ENCODE results near the gene PRIMA1.

The PRIMA1 gene

DNA sequence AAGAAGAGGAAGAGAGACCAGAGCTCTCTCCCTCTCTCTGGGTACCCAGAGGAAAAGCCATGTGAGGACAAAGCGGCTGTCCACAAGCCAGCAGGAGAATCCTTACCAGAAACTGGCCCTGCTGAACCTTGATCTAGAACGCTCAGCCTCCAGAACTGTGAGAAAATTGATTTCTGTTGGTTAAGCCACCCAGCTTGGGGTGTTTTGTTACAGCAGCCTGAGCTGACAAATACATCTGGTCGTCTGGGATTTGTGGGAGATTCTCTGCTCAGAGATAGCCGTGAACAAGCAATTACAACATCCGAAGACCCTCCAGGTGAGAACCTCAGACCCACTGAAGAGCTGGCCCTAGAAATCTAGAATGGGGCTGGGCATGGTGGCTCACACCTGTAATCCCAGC, 6.5 kb upstream of the PRIMA1 start:
- no peak for DNase-seq

DNA sequence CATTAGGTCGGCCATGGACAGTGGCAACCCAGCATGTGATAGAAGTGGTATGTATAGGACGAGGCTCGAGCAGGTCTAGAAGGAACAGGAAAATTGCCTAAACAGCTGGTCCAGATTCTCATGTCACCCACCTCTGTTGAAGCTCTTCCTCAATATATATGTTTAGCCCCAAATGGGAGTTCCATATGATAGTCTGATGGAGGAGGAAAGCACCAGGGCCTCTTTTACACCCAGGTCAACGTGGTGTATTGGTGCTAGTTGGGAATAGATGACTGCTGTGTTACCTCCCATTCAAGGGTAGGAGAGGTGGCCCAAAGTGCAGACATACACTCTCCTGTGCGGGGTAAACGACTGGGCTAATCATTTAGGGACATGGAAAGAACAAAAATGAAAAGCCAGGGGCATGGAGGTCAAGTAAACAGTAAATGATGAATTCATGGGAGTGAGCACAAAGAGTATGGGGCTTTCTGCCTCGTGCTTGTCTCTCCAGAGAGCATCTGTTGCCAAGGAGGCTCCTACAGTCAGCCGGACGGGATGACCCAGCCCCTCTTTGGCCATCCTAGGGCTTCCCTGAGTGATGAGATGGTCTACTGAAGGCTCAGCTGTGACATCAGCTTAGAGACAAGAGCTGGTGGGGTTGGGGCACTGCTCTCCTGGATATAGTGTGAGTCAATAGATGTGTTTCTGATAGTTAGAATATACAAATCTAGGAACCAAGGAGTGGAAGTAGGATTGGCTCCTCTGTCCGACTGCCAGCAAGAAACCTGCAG, 5.5 kb upstream of the PRIMA1 start:
- no peak for DNase-seq

DNA sequence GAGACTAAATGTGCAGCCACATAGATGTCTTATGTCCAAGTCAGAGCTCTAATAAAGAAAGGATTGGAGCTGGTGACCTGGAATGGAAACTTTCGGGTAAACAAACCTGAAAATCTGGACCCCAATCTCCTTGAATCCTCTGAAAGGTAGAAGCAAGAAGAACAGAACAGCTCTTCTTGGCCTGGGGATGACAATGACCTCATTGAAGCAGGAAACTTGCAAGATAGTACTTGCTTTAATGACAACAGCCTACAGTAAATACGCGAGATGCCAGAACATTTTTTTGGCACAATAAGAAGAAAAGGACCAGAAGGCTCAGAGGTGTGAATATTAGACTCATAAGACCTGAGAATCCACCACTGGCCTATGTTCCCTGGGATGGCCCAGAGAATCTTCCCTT, 4.1 kb upstream of the PRIMA1 start:
- no peak for DNase-seq

DNA sequence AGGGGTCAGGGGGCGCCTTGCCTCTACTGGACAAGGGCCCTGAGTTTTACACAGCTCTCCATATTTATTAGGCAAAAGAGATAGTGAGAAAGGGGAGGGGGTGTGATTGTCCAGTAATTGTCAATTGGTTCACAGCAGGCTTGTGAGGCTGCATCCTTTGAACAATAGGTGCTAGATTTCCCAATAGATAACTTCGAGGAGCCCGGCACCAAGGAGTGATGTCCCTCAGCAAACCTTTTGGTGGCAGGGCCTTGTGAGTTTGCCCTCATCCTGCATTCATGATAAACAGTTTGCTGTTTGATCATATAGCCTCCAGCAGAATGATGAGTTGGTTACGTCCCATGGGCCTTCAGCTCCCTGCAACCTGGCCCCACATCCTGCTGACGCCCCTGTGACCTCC, 2.7 kb upstream of the PRIMA1 start:
- DNase-seq: no peak

DNA sequence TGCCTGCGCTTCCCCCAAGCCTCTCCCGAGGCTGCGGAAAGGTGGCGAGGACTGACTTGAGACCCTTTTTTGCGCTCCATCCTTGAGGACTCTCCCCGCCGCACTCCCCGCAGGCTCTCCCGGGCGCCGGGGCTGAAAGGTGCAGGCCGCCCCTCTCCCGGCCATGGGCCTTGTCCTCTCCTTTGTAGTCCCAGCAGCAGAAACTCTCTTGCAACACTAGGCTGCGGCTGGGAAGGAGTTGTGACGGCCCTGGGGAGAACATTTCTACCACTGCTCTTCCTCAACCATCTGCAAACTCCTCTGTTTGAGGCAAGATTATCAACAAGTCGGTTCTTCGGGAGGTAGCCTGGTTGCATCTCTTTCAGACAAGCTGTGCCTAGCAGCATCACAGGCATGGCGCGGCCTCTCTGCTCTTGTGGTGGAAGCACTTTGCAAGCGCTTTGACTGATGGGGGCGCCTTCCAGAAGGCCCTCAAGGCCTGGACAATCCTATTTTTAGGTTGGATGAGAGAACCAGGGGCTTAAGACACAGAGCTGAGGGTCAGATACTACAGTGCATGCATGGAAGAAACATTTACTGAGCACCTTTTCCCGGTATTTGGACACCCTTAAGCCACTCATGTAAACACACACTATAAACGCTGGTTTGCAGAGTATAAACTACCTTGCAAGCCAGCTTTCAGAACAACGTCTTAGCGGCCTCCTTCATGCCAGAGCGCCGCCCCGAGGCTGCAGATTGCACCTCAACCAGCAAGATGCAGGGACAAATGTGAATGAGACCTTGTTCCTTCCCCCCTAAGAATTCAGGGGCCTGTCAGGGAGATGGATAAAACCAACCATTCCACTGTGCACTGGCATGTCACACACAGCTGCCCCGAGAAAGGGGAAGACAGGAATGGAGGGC, 1.2 kb upstream of the PRIMA1 start:
- DNase-seq: no peak

DNA sequence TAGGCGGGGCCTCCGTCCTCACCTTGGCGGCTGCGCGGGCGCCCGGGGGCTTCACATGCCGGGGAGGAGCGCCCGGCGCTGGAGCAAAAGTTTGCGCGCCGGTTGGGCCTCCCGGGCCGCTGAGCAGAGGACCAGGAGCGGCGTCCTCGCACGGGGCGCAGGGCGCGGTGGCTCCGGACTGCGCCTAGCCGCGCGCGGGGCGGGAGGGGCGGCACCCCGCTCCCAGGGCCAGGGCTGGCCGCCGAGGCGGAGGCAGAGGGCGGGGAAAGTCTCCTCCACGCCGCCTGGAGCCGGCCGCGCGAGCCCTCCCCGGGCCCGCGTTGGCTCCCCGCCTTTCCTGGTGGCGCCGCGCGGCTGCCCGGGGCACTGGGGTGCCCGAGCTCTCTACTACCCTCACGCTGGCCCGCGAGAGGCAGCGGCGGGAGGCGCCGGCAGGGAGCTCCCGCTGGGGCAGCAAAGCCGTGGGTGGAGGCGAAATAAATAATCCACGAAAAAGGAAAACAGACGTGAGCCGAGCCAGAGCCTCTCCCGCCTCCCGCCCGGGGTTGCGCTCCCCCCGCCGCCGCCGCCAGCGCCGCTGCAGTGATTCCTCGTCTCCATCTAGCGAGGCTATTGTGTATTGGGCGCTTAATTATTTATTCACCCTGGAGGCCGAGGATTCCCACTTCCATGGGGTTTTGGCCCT, 400 bp upstream of the PRIMA1 start:
- no peak for DNase-seq

DNA sequence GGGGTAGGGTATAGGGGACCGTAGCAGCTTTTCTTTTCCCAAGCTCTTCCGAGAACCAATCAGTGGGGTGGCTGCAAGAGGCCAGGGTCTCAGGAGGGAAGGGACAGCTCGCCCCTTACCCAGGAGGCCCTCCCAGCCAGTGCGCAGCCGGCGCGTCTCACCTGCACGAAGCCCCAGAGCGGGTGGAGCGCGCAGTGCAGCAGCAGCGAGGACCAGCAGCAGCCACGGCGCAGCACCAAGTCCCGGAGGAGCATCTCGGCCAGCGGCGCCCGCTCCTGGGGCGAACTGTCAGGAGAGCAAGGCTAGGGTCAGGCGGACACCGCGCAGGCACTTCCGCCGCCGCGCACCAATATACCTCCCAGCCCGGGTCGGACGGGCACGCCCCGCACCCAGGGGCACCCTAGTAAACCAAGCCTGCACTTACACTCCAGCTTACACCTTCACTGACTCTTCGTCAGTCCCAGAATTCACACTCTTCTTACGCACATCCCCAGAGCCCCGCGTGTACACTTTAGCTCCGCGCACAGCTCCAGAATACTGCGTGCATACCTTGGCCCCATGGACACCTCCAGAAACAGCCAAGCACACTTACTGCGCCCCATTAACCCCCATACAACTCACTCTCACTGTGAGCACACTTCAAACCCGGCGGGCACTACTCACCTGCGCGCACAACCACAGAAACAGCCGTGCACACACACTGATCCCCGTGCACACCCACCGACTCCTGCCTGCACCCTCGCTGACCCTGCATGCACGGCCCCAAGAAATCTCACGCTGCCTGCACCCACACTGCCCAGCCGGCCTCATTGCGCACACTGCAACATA, 606 bp downstream of the PRIMA1 start:
- DNase-seq: no peak

DNA sequence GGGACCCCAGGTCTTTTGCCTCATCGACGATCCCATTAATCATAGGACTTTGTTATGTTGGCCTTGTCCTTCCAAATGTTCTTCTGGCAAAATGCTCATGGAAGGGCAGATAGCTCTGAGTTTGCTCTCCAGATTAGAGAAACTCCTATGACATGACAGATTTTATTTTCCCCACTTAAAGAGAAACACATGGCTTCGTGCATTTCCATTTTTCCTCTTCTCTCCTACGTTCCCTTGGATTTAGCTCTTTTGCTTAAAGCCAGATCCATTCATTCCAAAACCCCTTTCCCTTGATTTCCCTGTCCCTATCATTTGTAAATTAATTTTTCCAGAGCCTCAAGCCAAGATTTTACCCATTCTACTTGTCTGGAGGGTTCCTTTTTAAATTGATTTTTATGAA, 2.9 kb downstream of the PRIMA1 start:
- no peak for DNase-seq

DNA sequence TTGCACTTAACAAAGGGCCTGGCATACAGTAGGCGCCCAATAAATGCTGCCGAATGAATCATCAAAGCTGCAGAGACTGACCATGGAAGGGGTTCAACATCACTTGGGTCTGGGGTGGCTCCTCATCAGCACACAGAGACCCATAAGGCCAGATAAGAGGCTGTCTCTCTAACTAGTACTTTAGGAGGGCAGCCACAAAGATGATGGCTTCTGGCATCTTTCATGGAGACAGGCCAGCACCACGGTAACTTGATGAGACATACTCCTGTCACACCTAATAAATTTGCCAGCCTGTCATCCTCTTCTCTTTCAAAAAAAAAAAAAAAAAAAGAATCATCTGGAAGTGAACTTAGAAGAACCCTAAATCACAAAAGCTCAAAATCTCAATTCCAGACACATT, 3.4 kb downstream of the PRIMA1 start:
- no peak for DNase-seq

DNA sequence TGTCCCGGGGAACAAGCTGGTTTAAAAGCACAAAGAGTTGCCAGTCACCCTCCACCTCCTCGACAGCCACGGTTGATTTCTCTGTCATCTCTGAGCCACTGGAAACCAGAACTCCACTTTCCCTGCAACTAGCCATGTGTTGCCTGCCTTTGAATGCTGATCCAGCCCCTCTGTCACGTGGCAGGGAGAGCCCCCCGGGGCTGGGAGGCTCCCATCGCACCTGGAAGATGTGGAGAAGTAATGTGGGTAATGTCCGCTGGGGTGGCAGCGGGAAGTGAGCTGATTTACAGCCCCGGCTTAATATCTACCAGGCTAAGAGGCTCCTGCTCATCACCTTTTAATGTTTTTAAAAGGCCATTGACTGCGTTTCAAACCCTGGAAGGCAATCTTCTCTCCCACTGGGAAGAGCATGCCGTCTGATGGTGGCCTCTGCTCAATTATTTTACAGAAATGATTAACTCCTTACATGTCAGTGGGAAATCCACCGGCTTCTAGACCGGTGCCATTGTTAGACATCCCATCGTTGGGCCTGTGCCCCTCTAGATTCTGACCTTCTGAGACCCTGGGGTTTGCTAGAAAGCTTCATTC, 7.4 kb downstream of the PRIMA1 start:
- no peak for DNase-seq

DNA sequence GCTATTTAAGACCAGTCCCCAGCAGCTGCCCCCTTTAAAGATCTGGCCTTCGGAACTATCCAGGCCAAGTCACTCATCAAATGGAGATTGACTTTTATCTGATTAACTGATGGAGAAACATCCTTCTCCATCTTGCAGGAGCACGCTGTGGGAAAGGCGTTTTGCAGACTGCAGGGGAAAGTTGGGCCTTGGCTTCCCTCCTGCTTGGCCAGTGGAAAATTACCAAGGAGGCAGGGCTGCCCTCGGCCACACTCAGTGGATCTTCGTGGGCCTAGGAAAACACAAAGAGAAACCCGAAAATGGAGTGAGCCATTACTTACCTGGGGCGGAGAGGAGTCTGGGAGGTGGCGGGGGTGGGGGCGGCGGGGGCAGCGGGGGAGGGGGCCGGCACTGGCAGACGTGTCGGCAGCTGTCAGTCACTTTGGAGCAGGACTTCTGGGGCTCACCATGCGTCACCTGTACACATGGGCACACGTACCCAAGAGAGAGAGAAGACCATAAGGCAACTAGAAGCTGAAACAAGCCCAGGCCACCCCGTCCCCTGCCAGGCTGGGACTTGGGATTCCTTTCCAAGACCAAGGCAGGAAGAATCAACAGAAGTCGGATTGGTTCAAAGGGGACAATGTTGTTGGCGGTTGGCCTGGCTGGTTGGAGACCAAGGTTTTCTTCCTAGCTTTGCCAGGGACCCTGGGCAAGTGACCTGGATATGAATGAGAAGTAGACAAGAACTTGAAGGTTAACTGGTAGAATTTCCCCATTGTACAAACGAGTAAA, 9.2 kb downstream of the PRIMA1 start:
- DNase-seq: no peak

DNA sequence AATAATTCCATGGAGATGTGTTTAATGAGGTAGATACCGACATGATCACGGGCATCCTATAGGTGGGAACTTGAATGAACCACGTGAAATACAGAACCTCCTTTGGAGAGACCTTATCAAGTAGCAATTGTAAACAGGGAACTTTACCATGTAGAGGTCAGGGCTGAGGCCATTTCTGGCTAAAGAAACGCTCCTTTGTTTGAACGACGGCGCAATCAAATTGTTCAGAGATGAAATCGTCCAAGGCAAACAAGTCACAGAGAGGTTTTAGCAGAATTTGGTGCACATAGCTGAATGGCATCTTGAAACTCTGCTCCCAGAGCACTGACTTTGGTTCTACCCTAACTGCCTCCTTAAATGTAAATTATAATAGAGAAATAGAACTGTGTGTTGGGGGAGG, 9.8 kb downstream of the PRIMA1 start:
- DNase-seq: no peak

DNA sequence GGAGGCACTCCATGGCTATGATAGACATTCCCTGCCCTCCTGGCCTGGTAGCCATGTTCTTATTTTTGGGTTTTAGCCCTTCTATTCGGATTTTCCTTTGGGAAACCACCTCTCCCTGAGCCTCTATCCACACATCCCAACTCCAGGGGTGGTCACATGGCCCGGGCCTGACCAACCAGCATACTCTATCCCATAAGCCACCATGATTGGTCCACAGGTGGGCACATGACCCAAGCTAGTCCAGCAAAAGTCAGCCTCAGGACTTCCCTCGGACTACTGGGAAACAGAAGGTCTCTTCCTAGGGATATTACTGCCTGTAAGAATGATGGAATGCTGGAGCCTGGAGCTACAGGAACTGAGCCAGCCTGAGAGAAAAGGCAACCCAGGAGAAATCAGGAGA, 12.5 kb downstream of the PRIMA1 start:
- no peak for DNase-seq

DNA sequence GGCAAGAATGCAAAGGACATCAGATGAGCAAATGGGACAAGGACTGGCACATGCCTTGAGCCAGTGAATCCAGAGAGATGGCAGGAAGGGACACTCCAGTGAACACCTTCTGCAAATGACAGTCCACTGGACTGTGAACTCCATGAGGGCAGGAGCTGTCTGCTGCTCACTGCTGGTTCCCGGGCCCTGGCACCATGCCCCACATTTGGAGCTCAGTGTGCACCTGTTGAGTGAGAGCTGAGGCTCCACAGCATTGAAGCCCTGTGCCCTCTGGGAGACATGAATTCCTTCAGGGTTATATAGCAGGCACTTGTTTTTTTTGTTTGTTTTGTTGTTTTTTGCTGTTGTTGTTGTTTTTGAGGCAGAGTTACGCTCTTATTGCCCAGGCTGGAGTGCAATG, 13.1 kb downstream of the PRIMA1 start:
- no peak for DNase-seq

DNA sequence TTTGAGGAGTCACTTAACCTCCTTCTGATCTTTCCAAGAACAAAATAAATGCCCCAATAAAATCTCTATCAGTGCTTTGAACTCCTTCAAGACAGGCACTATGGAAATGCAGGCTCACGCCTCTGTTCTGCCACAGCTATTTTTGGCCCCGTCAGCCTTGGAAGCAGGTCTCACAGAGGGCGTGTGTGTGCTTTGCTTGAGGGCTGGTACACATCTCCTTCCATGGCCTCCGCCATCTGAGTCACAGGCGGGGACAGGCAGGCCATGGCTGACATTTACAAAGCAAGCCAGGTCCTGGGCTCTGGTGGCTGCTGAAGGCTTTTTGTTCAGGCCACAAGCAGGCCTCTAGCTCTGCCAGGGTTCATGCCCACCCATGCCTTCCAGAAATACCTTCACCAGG, 16.0 kb downstream of the PRIMA1 start:
- DNase-seq: no peak

DNA sequence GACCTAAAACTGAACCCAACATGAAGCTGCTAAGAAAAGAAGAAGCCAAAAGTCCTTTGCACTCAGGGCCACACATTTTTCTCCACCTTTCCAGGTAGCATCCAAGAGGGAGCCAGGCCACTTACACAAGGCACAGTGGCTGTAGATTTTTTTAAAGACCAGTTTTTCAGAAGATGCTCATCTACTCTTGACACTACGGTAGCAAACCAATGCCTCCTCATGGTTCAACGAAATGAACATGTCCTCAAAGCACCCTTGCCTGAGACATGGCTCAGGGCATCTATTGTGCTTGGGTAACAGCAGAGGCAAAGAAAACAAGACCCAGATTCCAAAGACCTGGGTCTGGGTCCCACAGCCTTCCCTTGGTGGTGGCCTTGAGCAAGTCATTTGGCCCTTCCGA, 22.3 kb downstream of the PRIMA1 start:
- DNase-seq: no peak

DNA sequence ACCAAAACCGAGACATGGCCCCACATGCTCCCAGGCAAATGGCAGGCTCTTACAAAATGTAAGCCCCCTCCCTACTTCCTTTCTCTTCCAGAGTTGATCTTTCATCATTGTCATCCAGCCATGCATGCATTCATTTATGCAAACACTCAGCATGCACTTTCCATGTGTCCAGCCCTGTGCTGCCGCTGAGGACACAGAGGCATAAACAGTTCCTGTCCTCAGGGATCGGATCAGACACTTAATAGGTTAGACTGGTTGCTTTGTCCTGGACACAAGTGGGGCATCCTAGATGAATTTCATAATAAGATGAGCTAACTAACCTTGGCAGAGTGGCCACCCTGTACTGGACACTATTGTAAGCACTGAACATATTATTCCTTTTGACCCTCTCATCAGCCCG, 23.1 kb downstream of the PRIMA1 start:
- no peak for DNase-seq

DNA sequence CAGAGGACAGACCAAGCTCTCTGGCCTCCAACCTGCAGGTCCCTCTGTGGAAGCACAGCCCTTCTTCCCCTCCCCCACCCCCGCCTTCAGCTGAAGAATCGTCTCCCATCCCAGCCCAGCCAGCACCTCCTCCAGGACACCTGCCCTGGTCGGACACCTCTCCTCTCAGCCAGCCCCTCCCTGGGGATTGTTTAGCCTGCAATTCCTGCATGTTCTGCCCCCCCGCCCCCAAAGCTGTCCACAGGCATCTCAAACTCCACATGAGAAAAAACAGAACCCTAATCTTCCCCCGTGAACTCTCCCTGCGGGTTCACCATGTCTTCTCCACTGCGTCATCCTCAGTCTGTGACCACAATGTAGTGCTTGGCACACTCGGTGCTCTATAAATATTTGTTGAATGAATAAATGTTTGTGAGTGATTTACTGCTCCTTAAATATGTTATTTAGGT, 24.1 kb downstream of the PRIMA1 start:
- DNase-seq: no peak

DNA sequence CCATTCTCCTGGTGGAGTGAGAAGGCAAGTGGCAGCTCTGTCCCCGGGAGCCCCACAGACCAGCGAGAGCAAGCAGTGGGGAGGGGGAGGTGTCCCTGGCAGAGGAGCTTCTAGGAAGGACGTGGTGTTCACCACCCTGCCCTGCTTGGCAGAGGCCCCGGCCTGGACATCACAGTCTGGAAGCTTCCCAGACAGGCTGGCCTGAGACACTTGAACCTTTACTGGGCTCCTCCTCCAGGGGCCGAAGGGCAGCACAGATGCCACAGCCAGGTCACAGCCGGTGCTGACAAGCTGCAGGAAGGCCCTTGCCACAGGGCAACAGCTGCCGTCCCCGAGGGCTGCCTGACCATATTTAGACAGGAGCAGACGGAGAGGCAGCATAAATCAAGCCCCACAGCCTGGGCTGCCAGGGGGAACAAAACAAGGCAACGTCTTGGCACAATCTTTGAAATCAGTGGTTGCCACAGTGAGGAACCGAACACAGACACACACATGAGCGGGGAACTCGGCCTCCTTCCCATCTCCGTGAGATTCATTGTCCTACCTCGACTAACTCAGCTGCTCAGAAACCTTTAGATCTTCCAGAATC, 28.5 kb downstream of the PRIMA1 start:
- DNase-seq: no peak

DNA sequence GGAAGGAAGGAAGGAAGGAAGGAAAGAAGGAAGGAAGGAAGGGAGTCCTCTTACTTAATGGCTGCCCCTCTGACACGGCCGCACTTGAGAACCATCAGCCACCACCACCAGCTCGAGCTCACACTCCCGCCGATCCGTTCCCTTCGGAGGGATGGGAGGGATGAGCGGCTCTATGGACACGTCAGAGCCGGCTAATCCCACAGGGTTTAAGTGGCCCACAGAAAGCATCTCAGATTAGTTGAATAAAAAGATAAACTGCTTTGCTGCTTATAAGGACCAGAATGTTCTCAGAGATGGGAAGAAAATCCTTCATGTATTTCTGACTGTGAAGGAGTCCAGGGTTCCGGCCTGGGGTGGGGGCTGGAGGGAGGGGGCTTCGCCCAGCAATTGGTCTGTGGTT, 31.1 kb downstream of the PRIMA1 start:
- DNase-seq: no peak

DNA sequence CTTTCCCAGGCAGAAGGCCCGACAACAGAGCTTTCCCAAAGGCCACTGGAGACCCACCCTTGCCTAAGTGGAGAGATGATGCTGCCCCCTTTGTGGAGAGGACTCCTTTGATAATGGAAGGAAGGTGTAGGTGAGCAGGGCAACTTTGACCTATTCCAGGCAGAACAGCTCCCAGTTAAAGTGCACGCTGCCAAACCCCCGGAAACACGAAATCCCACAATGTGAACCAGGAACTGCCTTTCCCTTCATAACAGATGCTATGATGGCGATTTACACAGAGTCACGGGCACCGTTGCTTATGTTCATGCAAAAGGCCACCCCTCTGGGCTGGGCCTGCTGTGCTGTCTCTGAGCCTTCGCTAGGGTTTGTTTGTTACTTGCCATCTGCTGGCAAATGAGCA, 34.6 kb downstream of the PRIMA1 start:
- DNase-seq: no peak
